IPS DF 4.7 (cell line): ENCODE results near the gene SLC23A2.
"Not testable (repeated sequence)": the region's sequence is repeated elsewhere in the genome, so short reads cannot be mapped to it uniquely, and the experiment has no call there.

Source experiments
- DNase-seq: peaks from one replicate; pipeline ENCODE4 v3.0.0-alpha.2; 2013; ENCODE audit warnings: low spot score; ENCODE audit errors: extremely low read depth

The SLC23A2 gene

DNA sequence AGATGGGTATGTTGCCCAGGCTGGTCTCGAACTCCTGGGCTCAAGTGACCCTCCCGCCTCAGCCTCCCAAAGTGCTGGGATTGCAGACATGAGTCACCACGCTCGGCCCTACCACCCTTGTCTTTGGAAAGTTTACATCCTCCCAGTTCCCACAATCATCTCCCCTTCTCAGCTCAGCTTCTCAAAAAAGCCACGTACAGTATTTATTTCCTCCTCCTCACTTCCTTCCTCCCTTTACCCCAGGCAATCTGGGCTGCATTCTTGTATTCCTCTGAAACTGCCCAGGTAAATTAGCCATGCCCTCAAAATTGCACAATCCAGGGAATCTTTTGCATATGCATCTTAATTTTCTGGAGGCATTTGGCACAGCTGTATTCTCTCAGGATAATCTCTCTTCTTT is 7.4 kb upstream of the SLC23A2 start:
- DNase-seq = no peak

DNA sequence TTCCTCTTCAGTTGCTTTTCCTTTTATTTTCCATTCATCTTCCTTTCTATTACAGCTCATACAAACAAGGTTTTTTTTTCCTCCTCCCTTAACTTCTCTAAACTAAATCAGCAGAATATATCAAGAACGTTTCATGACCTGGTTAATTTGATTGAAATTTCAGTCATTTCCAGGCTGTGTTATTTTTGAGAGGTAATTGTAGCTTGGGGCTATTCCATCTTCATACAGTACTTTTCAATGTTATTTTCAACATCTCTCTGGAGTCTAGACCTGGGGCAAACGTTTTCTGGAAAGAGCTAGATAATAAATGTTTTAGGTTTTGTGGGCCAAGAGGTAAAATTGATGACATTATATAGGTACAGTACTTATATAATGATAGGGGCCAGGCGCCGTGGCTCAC is 4.0 kb upstream of the SLC23A2 start:
- no peak for DNase-seq

DNA sequence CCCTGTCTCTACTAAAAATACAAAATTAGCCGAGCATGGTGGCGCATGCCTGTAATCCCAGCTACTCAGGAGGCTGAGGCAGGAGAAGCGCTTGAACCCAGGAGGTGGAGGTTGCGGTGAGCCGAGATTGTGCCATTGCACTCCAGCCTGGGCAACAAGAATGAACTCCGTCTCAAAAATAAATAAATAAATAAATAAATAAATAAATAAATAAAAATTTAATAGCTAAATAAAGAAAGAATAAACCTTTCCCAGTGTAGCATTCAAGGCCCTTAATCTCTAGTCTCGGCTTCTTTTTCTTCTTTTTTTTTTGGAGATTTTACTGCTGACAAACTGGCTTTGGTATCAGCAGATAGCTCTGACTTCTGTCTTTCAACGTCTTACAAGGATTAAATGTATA is 3.5 kb upstream of the SLC23A2 start:
- not testable (repeated sequence) for DNase-seq

DNA sequence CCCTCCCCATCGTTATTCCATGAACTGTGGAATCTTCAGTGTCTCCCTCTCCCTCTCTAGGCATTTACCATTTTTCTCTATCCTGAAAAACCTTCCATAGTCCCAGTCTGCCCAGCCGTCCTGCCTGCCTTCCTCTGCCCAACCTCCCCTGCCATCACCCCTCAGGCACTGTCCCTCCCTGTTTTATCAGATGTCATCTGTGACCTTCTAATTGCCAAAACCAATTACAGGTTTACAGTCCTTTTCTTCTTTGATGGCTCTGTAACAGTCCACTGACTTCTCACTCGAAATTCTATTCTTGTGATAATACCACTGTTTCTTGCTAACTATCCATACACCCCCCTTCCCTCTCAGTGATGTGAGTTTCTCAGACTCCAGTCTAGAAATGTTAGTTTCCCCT is 2.3 kb upstream of the SLC23A2 start:
- DNase-seq = no peak

DNA sequence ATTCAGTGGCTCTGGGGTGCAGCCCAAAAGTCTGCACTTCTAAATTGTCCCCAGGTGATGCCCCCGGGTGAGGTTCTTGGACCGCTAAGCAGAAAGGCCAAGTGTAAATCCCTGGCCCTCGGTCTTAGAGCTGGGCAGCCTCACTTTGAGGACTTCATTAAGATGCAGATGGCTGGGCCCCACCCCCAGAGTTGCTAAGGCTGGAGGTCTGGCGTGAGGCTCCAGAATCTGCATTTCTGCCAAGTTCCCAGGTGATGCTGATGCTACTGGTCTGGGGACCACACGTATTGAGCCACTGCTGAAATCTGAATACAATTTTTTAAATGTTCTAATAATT is 735 bp upstream of the SLC23A2 start:
- no peak for DNase-seq

DNA sequence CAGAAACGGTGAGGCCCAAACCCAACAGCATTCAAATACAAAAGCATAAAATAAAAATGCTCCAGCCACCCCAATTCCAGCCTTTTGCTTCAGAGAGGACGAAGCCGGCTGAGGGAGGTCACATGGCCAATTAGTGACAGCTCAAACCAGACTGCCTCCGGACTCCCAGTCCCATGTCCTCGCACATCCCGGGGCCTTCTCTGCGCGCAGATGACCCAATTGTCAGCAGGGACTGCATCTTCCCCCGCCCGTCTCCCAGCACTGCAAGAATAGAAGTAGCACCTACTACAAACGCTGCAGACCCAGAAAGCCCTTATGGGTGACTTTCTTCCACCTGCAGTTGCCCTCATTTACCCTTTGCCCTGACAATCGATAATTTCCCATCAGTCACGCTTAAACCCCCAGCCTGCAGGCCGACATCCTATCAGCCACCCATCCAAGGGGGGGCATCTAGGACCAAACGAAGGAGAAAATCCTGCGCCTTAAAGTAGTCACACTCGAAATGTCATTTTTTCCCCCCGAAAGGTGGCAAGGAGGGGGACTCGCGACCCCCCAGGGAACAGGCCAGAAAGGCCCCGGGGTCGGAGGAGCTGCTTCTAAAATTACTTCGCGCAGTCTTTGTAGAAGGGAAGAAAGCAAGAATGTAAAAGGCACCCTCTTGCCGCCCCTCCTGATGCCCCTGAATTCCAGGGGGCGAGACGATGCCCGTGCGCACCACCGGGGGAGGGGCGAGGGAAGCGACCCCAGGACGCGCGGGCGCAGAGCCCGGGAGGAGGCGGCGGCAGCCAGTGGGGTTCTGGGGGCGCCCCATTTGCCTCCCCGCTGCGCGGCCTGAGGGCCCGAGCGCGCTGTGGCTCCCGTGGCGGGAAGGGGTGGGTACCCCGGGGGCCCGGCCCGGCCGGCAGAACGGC is 792 bp downstream of the SLC23A2 start:
- DNase-seq = no peak

DNA sequence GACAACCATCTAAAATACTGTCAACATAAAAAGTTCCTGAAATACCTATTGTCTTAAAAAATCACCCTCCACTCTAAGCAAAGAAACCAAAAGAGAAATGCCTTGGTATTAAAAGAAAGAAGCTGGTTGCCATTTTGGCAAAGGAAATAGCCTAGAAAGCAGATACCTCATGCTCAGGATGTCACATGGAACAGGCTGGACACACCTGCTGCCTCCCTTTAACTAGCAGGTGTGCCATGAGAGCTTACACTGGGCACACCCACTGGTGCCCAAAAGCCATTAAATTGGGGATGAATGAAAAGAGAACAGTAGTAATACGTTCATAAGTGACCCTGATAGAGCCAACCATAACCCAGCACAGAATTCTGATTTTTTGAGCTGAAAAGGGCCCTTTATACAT is 1.5 kb downstream of the SLC23A2 start:
- DNase-seq = no peak

DNA sequence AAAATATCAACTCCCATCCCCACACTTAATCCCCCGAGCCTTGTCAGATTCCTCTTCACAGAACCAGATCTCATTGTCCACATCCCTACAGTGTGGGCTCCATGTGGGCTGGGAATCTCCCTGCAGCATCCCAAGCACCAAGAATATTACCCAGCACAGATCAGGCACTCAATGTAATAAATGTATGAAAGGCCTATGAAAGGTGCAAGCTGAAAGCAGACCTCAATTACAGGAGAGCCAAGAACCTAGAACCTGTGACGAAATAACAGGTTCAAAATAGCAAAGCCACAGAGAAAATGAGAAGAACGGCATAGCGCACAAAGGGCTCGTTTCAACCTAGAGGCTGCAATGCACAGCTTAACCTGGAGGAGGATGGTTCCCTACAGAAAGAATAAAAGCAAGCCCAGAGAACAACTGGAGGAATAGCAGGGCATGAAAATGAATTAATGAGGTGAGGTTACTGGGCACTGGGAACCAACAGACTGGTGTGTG is 3.1 kb downstream of the SLC23A2 start:
- DNase-seq = no peak

DNA sequence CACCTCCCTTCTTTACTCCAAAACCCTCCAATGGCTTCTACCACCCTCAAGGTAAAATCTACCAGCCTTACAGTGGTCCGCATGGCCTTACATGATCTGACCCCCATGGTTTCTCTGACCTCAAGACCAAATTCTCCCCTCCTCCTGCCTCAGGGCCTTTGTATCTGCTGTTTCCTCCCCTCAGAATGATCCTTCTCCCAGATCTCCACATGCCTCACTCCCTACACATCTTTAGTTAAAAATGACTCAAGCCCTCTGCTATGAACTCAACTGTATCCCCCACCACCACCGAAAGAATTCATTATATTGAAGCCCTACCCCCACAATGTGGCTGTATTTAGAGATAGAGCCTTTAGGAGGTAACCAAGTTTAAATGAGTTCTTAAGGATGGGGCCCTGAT is 4.1 kb downstream of the SLC23A2 start:
- DNase-seq = no peak

DNA sequence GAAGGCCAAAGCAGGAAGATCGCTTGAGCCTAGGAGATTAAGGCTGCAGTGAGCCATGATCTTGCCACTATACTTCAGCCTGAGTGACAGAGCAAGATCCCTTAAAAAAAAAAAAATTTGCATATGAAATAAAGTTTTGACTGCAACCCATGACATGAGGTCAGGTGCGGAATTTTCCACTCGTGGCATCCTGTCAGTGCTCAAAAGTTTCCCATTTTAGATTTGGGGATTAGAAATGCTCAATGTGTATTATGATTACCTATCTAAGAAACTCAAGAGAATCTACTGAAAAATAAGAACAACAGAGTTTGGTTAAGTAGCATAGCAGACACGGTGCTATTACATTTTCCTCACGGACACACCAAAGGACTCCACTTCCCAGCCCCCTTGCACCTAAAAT is 11.7 kb downstream of the SLC23A2 start:
- DNase-seq = no peak

DNA sequence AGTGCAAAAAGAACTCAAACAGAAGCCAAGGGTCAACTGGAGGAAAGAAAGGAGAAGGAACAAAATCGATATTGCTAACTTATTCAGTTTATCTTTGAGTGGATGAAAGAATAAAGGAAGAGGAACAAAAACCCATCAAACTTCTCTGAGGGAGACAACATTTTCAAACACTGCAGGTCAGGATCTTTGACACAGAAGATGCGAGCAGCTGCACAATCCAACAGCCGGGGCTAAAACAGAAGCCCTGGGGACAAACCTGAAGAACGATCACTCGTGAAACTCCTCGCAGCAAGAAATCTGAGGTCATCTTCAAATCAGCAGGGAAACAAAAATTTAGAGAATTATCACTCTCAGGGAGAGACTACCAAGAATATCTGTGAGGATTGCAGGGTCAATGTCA is 14.2 kb downstream of the SLC23A2 start:
- DNase-seq = no peak

DNA sequence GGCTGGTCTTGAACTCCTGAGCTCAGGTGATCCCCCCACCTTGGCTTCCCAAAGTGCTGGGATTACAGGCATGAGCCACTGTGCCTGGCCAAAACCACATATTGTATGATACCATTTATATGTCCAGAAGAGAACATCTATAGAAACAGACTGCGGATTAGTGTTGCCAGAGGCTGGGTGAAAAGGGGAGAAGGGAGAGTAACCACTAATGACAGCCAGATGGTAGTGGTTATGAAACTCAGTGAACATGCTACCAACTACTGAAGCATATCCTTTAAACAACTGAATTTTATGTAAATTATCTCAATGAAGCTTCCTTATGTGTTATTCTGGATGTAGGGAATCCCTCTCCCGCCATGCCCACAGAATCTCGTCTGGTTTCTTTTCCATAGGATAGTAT is 15.7 kb downstream of the SLC23A2 start:
- no peak for DNase-seq

DNA sequence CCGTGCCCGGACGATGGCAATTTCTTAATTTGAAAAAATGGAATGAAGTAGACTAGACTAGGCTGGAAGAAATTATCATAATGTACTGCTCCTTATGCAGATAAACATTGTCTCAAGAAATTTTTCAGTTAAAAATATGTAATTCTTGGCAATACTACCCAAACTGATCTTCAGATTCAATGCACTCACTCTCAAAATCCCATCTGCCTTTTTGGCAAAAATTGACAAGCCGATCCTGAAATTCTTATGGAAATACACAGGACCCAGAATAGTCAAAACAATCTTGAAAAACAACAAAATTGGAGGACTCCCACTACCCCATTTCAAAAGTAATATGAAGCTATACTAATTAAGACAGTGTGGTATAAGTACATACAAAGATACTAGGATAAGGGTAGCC is 19.0 kb downstream of the SLC23A2 start:
- no peak for DNase-seq

DNA sequence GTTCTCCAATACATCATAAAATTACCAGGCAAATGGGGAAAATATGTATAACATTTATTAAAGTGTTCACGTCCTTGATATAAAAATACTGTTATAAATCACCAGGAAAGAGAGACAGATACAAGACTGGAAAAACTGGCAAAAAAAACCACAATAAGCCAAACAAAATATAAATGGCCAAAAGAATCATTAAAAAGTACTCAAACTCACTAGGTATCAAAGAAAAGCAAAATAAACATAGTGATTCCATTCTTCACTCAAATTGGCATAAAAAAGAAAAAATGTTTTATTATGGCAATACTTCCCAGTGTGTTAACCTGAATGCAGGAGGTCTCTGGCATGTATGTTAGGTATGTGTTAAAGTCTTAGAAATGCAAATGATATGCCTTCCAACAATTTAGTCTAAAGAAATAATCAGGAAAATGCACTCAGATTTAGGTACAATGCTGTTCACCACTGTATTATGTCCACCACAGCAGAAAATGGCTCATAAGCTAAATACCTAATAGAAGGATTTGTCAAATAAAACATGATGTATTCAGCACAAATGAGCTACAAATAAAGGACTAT is 21.4 kb downstream of the SLC23A2 start:
- DNase-seq = no peak

DNA sequence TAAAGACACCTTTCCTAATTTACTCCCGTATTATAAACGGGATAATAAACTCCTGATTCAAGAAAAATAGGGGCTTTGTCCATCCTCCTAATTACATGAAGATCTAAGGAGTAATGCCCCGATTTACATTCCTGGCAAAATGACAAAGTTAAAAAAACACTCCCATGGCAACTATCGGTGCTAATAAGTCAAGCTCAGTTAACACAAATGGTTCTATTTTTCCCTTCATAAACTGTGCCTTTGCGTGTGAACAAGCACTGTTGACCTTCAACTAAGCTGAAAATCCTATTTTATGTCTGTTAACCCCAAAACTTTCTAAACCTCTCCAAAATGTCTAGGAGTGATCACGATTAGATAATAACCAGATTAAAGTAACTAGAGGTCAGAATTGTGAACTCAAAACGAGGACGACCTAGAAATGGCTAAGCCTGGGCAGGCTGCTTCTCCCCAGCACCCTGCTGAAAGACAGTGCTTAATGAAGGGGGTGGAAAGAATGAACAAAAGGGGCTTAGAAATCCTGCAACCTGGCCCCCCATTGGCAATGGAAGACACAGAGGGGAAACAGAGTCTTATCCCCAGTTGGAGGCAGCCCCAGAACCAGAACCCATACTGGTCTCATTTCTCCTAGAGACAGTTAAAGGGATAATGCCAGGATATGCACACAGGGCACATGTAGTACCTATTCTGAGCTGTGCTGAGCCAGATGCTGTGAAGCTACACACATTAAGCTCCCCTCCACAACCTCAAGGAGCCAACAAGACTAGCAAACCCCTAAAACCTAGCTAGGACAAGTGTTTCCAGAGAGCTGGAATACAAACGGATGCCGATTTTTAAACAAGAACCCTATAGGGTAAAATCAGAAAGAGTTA is 23.0 kb downstream of the SLC23A2 start:
- DNase-seq = no peak

DNA sequence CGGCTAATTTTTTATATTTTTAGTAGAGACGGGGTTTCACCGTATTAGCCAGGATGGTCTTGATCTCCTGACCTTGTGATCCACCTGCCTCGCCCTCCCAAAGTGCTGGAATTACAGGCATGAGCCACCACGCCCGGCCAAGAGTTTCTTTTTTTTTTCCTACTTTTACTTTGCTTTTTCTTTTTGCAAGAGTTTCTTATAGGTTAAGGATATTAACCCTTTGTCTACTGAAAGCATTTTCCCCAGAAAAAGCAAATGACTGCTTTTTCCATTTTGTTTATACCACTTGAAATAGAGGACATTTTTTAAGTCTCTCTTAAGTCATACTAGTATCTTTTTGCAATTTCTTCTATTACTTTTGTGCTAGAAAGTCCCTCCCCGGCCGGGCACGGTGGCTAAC is 25.3 kb downstream of the SLC23A2 start:
- DNase-seq = not testable (repeated sequence)

DNA sequence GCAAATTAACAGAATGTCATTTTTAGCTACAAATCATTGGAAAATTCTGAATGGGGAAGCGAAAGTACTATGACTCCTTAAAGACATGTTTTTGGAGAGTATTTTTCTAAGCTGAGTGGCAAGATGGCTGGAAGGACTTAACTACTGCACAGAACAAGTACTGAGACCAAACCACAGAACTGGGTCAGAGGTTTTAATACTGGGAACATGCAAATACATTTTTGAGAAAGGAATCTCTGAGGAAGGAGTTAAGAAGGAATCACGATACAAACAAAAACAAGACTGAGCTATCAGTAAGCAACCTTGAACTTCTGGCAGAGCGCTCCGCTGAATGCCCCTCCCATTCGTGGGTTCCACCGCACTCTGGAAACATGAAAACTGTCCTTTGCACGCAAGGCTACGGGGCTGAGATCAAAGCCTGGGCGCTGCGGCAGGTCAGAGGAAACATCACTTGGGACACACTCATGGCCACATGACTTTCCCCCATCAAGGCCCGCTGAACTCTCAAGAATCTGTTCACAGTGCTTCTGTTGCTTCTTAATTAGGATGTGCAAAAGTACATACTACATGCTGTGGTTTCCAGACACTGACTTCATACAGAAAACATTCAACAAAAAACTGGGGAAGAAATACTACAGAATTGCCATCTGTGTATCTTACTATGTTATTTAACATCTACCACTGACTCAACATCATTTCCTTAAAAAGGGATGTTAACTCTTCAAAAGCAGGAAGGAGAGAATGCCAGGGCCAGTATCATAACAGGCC is 27.8 kb downstream of the SLC23A2 start:
- DNase-seq = no peak

DNA sequence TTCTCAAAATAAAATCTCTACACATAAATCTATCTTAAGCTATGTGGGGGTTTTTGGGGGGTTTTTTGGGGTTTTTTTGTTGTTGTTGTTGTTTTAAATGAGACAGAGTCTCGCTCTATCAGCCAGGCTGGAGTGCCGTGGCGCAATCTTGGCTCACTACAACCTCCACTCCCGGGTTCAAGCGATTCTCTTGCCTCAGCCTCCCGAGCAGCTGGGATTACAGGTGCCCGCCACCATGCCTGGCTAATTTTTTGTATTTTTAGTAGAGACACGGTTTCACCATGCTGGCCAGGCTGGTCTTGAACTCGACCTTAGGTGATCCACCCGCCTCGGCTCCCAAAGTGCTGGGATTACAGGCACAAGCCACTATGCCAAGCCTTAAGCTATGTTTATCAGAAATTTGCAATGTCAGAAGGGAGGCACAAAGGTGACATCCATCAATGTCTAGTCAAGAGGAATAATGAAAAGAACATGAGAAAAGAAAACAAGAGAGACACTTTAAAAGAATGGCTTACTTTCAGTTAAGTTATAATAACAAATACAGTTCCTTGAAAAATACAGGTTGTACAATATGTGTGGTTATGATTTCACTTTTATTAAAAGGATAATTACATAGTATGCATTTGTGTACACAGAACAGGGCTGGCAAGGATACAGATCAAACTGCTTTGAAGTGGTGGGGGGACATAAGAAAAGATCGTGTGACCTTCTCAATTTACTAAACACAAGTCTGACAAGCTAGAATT is 28.6 kb downstream of the SLC23A2 start:
- no peak for DNase-seq

DNA sequence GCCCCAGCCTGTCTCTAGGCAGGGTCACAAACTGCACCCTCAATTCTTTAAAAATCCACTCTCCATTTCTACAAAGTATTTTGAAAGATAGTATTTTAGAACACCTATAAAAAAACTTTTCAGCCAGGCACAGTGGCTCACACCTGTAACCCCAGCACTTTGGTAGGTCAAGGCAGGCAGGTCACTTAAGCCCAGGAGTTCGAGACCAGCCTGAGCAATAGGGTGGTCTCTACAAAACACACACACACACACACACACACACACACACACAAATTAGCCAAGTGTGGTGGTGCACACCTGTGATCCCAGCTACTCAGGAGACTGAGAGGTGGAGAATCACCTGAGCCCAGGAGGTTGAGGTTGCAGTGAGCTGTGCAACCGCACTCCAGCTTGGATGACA is 30.2 kb downstream of the SLC23A2 start:
- DNase-seq = no peak

DNA sequence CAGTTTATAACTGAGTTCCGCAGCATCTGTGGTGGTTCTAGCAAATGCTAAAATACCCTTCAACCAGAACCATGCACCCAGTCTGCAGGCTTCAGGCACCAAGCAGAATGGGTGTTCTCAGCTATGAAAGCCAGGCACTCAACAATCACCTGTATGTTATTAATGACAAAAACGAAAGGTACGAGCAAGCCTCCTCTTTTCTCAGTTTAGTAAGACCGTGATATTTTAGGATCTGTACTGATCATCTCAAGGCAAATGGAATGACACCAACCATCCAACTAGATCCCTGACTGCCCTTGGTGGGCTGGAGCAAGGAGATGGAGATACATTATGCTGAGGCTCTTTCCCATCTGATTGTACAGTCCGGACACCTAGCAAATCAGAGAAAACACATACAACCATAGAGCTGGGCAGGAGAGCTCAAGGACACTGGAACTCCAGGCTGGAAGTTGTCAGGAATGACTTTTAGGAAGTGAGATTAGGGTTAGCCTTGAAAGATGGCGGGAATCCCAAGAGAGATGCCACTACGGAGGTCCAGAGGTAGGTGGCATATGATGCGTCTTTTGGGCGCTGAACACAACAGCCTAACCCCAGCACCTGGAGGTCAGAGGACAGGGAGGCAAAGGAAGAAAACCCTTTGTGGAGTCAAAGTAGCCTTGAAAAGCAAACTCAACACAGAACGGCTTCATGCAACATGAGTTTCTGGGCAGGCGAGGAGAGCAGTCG is 33.4 kb downstream of the SLC23A2 start:
- DNase-seq = no peak
